HepG2 (cell line): ENCODE results near the gene WDR41.

Source experiments
- EP300 ChIP-seq, 3 experiments: sonication (generic) in 1 of 3; formaldehyde crosslinking in 1 of 3; IDR thresholded peaks; 2 replicates each; pipeline versions ENCODE4 v1.5.1 to v1.6.1; 2011 to 2020; ENCODE audit warnings: low read depth in 2 of 3, low read length in 2 of 3, borderline replicate concordance in 1 of 3, improper control_type of control experiment in 1 of 3, mild to moderate bottlenecking in 1 of 3, missing genetic modification reagents in 1 of 3, moderate library complexity in 1 of 3
- GABPA ChIP-seq, 2 experiments: IDR thresholded peaks; 2 replicates each; pipeline ENCODE4 v1.6.1; 2011 to 2016; ENCODE audit warnings: low read depth in 2 of 2, low read length in 1 of 2, missing biosample characterization in 1 of 2, missing genetic modification characterization in 1 of 2
- POLR2A ChIP-seq, 2 experiments: IDR thresholded peaks; 2 replicates each; pipeline ENCODE4 v1.6.1; 2011; ENCODE audit warnings: low read depth in 2 of 2, low read length in 2 of 2, mild to moderate bottlenecking in 1 of 2, moderate library complexity in 1 of 2; ENCODE audit not compliant: insufficient read depth in 1 of 2
- RNF2 ChIP-seq: fragments of 450-650 bp; conservative IDR thresholded peaks from 2 replicates; pipeline ENCODE4 v1.6.1; 2016; ENCODE audit warnings: low read depth
- SUZ12 ChIP-seq: fragments of 150-350 bp; IDR thresholded peaks from 2 replicates; pipeline ENCODE4 v1.6.1; 2014; ENCODE audit warnings: low read depth, low read length
- TGIF2 ChIP-seq: IDR thresholded peaks from 2 replicates; pipeline ENCODE4 v1.6.1; 2016; ENCODE audit warnings: control low read depth, missing compliant biosample characterization
- U2AF1 ChIP-seq: fragments of 200-400 bp; formaldehyde crosslinking; optimal IDR thresholded peaks from 2 replicates; pipeline ENCODE3; 2017; ENCODE audit warnings: mild to moderate bottlenecking, low read depth, low read length
- ZEB1 ChIP-seq: IDR thresholded peaks from 2 replicates; pipeline ENCODE4 v1.6.1; 2012; ENCODE audit warnings: mild to moderate bottlenecking, low read depth, inconsistent platforms; ENCODE audit not compliant: insufficient replicate concordance
- ZMYM2 ChIP-seq: sonication (generic); formaldehyde crosslinking; IDR thresholded peaks from 2 replicates; pipeline ENCODE4 v1.8.0; 2022; ENCODE audit warnings: mild to moderate bottlenecking, missing genetic modification reagents
- TF ChIP-seq, protein P1 (sequence below): sonication (generic); formaldehyde crosslinking; IDR thresholded peaks from 2 replicates; pipeline ENCODE4 v1.8.1; 2023; ENCODE audit warnings: mild to moderate bottlenecking, missing genetic modification reagents, borderline replicate concordance
- TF ChIP-seq, protein P2 (sequence below): sonication (generic); formaldehyde crosslinking; IDR thresholded peaks from 2 replicates; pipeline ENCODE4 v1.4.0; 2020; ENCODE audit warnings: missing genetic modification reagents

DNA sequence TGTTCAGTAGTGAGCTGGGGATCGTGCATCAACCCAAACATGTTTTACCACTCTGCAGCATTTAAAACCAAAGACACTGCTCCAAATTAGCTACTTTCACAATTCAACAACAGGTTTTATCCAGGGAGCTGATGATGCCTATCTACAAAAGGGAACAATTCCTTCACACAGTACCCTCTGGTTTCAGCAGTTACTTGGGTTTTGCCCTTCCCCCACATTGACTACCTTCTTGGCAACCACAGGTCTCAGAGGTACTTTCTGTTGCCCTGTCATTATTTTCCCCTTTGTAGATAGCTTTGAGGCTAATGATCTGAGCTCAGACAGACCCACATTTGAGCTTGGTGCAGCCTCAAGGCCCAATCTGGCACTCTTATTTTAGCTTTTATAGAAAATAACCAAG is 96.1 kb downstream of the WDR41 start:
- TF ChIP-seq, protein P1, sequence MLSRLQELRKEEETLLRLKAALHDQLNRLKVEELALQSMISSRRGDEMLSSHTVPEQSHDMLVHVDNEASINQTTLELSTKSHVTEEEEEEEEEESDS (CRISPR knock-in tag): no peak
- TF ChIP-seq POLR2A (IDR thresholded peaks at IDR 0.05; ENCODE audit: insufficient read depth in 1 of 2, low read depth in 2 of 2, low read length in 2 of 2) (no peak), GABPA (IDR thresholded peaks at IDR 0.05; ENCODE audit: low read depth, low read length) (no peak), GABPA (CRISPR knock-in tag; IDR thresholded peaks at IDR 0.05; ENCODE audit: low read depth) (no peak), TGIF2 (CRISPR knock-in tag) (no peak), U2AF1 (no peak), SUZ12 (no peak), ZMYM2 (CRISPR knock-in tag) (no peak), RNF2 (no peak), EP300 (IDR thresholded peaks at IDR 0.05; ENCODE audit: low read depth in 2 of 2, low read length in 2 of 2) (no peak), EP300 (CRISPR knock-in tag; IDR thresholded peaks at IDR 0.05; ENCODE audit: borderline replicate concordance) (no peak), ZEB1 (no peak)
- TF ChIP-seq, protein P2, sequence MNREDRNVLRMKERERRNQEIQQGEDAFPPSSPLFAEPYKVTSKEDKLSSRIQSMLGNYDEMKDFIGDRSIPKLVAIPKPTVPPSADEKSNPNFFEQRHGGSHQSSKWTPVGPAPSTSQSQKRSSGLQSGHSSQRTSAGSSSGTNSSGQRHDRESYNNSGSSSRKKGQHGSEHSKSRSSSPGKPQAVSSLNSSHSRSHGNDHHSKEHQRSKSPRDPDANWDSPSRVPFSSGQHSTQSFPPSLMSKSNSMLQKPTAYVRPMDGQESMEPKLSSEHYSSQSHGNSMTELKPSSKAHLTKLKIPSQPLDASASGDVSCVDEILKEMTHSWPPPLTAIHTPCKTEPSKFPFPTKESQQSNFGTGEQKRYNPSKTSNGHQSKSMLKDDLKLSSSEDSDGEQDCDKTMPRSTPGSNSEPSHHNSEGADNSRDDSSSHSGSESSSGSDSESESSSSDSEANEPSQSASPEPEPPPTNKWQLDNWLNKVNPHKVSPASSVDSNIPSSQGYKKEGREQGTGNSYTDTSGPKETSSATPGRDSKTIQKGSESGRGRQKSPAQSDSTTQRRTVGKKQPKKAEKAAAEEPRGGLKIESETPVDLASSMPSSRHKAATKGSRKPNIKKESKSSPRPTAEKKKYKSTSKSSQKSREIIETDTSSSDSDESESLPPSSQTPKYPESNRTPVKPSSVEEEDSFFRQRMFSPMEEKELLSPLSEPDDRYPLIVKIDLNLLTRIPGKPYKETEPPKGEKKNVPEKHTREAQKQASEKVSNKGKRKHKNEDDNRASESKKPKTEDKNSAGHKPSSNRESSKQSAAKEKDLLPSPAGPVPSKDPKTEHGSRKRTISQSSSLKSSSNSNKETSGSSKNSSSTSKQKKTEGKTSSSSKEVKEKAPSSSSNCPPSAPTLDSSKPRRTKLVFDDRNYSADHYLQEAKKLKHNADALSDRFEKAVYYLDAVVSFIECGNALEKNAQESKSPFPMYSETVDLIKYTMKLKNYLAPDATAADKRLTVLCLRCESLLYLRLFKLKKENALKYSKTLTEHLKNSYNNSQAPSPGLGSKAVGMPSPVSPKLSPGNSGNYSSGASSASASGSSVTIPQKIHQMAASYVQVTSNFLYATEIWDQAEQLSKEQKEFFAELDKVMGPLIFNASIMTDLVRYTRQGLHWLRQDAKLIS: no peak
